Ishikawa (cell line): ENCODE results near the gene B4GALT2.

Source experiments
- CEBPB ChIP-seq: IDR thresholded peaks from 2 replicates; pipeline ENCODE4 v1.6.1; 2012
- CREB1 ChIP-seq: IDR thresholded peaks from 2 replicates; pipeline ENCODE4 v1.6.1; 2012; ENCODE audit warnings: low read depth
- EGR1 ChIP-seq: IDR thresholded peaks from 2 replicates; pipeline ENCODE4 v1.6.1; 2012
- EP300 ChIP-seq: IDR thresholded peaks from 2 replicates; pipeline ENCODE4 v1.6.1; 2012; ENCODE audit warnings: borderline replicate concordance
- FOXM1 ChIP-seq: IDR thresholded peaks from 2 replicates; pipeline ENCODE4 v1.6.1; 2012; ENCODE audit warnings: low read depth, borderline replicate concordance
- NFIC ChIP-seq: IDR thresholded peaks from 2 replicates; pipeline ENCODE4 v1.6.1; 2012
- RAD21 ChIP-seq: IDR thresholded peaks from 2 replicates; pipeline ENCODE4 v1.6.1; 2012; ENCODE audit warnings: low read depth
- TAF1 ChIP-seq: IDR thresholded peaks from 2 replicates; pipeline ENCODE4 v1.6.1; 2012; ENCODE audit warnings: low read depth, mild to moderate bottlenecking
- TCF12 ChIP-seq: IDR thresholded peaks from 2 replicates; pipeline ENCODE4 v1.6.1; 2012; ENCODE audit warnings: low read depth
- TEAD4 ChIP-seq: IDR thresholded peaks from 2 replicates; pipeline ENCODE4 v1.6.1; 2012
- YY1 ChIP-seq: IDR thresholded peaks from 2 replicates; pipeline ENCODE4 v1.6.1; 2012; ENCODE audit warnings: low read depth
- ZBTB7A ChIP-seq: IDR thresholded peaks from 2 replicates; pipeline ENCODE4 v1.6.1; 2012; ENCODE audit warnings: low read depth
- TF ChIP-seq, protein P1 (sequence below): IDR thresholded peaks from 2 replicates; pipeline ENCODE4 v1.6.1; 2012
- TF ChIP-seq, protein P2 (sequence below): IDR thresholded peaks from 2 replicates; pipeline ENCODE4 v1.6.1; 2012; ENCODE audit warnings: low read depth, mild to moderate bottlenecking
- TF ChIP-seq, protein P3 (sequence below): IDR thresholded peaks from 2 replicates; pipeline ENCODE4 v1.6.1; 2012

The B4GALT2 gene

DNA sequence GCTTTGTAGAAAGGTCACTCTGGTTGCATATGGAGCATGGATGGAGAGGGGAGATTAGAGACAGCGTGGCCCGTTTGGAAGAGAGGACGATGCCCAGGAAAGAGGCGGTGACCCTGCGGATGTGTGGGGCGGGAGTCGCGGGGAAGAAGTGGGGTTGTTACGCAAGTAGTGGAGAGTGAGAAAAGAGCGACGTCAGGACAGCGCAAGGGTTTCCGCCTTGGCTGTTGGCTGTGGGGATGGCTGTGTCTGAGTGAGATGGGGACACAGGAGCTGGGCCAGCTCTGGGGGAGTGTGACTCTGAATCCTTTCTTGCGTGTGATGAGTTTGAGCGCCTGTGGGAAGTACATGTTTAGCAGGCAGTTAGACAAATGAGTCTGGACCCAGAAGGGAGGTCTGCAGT, 3.8 kb downstream of the B4GALT2 start:
- TF ChIP-seq, protein P1, sequence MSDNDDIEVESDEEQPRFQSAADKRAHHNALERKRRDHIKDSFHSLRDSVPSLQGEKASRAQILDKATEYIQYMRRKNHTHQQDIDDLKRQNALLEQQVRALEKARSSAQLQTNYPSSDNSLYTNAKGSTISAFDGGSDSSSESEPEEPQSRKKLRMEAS: no peak
- TF ChIP-seq EGR1: no peak
- TF ChIP-seq RAD21: no peak
- no peak for TF ChIP-seq TEAD4

DNA sequence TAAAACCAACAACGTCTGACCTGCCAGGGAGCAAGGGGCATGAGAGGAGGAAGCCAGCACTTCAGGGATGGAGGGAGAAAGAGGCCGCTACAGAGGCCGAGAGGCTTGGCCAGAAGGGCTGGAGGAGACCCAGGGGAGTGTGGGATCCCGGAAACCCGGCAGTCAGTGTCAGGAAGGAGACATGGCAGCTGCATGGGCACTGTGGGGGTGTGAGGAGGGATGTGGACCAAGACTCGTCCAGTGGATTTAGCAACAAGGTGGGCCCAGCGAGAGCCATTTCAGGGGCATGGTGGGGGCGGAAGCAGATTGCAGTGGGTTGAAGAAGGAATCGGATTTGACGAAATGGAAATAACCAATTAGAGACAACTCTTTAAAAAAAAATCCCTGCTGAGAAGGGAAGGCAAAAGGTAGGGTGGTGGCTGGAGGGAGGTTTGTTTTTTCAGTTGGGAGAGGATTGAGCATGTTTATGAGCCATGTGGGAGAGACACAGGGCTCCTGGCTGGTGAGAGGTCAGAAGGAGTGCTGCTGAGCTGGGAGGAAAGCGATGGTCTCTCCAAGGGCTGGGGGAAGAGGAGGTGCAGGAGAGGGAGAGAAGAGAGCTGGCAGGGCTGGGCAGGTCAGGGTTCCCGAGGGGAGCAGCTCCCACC, 4.4 kb downstream of the B4GALT2 start:
- TF ChIP-seq CEBPB (no peak), RAD21 (no peak), EGR1 (no peak), FOXM1 (no peak), YY1 (no peak)
- TF ChIP-seq, protein P2, sequence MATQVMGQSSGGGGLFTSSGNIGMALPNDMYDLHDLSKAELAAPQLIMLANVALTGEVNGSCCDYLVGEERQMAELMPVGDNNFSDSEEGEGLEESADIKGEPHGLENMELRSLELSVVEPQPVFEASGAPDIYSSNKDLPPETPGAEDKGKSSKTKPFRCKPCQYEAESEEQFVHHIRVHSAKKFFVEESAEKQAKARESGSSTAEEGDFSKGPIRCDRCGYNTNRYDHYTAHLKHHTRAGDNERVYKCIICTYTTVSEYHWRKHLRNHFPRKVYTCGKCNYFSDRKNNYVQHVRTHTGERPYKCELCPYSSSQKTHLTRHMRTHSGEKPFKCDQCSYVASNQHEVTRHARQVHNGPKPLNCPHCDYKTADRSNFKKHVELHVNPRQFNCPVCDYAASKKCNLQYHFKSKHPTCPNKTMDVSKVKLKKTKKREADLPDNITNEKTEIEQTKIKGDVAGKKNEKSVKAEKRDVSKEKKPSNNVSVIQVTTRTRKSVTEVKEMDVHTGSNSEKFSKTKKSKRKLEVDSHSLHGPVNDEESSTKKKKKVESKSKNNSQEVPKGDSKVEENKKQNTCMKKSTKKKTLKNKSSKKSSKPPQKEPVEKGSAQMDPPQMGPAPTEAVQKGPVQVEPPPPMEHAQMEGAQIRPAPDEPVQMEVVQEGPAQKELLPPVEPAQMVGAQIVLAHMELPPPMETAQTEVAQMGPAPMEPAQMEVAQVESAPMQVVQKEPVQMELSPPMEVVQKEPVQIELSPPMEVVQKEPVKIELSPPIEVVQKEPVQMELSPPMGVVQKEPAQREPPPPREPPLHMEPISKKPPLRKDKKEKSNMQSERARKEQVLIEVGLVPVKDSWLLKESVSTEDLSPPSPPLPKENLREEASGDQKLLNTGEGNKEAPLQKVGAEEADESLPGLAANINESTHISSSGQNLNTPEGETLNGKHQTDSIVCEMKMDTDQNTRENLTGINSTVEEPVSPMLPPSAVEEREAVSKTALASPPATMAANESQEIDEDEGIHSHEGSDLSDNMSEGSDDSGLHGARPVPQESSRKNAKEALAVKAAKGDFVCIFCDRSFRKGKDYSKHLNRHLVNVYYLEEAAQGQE: no peak

DNA sequence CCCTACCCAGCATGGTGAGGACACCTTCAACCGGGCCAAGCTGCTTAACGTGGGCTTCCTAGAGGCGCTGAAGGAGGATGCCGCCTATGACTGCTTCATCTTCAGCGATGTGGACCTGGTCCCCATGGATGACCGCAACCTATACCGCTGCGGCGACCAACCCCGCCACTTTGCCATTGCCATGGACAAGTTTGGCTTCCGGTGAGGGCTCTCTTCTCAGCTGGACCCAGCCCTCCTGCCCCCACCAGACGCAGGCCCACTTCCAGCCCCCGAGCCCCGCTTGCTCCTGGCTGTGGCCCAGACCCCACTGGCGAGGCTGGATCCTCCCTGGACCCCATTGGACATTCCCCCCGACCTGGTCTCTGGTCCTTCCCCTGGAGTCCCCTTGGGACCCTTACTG, 5.8 kb downstream of the B4GALT2 start:
- TF ChIP-seq, protein P1: no peak
- TF ChIP-seq TEAD4 (no peak), RAD21 (no peak), NFIC (no peak), YY1 (no peak), EGR1 (no peak), ZBTB7A (no peak), CREB1 (no peak), FOXM1 (no peak), TCF12 (no peak), TAF1 (no peak)

DNA sequence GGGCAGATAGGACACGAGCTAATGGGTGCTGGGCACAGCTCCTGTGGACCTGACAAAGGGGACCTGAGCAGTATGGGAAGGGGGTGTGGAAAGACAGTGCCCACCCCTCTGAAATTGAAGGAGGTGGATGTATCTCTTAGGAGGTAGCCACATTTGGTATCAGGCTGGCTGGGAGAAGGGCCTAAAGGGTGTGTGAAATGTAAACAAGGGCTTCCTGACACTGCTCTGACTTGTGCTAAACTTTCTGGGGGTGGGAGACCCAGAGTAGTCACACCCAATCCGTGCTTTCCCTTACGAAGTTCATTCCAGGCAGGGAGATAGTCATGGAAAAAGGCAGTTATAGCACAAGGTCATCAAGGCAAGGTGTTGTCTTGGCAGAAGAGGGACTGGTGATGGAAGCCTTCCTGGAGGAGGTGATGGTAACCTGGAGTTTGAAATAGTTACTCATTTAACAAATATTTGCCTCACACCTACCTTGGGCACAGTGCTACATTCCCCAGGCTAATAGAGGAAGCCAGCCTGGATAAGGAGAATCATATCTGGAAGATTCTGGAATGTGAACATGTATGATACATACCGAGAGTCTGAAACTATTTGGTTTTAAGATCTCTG, 7.1 kb downstream of the B4GALT2 start:
- TF ChIP-seq ZBTB7A (no peak), CEBPB (no peak), RAD21 (no peak), FOXM1 (no peak), NFIC (no peak), TAF1 (no peak), EP300 (no peak), TEAD4 (no peak), EGR1 (no peak), YY1 (no peak), TCF12 (no peak), CREB1 (no peak)
- TF ChIP-seq, protein P3, sequence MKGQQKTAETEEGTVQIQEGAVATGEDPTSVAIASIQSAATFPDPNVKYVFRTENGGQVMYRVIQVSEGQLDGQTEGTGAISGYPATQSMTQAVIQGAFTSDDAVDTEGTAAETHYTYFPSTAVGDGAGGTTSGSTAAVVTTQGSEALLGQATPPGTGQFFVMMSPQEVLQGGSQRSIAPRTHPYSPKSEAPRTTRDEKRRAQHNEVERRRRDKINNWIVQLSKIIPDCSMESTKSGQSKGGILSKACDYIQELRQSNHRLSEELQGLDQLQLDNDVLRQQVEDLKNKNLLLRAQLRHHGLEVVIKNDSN: no peak
- TF ChIP-seq, protein P1: no peak
- TF ChIP-seq, protein P2: no peak

DNA sequence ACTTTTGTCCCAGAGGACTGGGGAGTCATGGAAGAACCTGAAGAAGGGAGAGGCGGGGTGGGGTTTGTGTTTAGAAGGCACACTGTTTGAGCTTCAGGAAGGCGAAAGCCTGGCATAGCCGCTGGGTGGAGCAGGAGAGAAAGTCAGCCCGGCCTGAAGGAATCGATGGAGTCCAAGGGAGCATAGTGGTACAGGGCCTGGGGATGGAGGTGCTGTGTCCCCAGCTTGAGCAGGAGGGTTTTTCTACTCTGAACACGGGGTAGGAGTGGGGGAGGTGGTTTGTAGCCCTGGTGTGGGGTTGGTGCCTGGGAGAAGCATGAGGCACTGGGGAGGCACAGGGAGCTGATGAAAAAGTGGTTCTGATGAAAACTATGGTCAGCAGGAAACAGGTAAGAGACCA, 7.7 kb downstream of the B4GALT2 start:
- TF ChIP-seq CREB1 (no peak), CEBPB (no peak), NFIC (no peak), FOXM1 (no peak), TAF1 (no peak), RAD21 (no peak), TCF12 (no peak), ZBTB7A (no peak), EP300 (no peak)
- TF ChIP-seq, protein P2: no peak
- TF ChIP-seq, protein P1: no peak
